HepG2 (cell line): Measurements from ENCODE around the gene DHX34. TPM values are rescaled to one million over a fixed set of nuclear protein-coding genes. Genes with fewer than 3 reads are reported as not detected.

Source experiments
- ATAC-seq: fragments of 200-7000 bp; cut with Tn5 transposase; 3 replicates; pipeline ENCODE4 v1.9.1; 2020; ENCODE audit warnings: mild to moderate bottlenecking, moderate library complexity
- BruUV-seq: library from RNA; stranded (reverse); fragments of 400-500 nt; replicated peaks from 2 replicates; lab custom pipeline; 2021; lab: Mats Ljungman, UMichigan
- CTCF ChIA-PET: fragments of 300-600 bp; formaldehyde crosslinking; extraction: SDS; loops from one replicate; lab custom pipeline; 2021; ENCODE audit warnings: low total read pairs, inconsistent platforms, low intra/inter-chr PET ratio; lab: Yijun Ruan, JAX
- POLR2A ChIA-PET: fragments of 350-600 bp; sonication (Branson Sonifier 250); formaldehyde crosslinking; loops from one replicate; lab custom pipeline; 2020; ENCODE audit warnings: antibody characterized with exemption, inconsistent platforms; lab: Yijun Ruan, JAX
- DNase-seq: peaks from one replicate; pipeline ENCODE4 v3.0.0-alpha.2; 2015; ENCODE audit warnings: low spot score
- FAIRE-seq: peaks from 3 replicates; lab custom pipeline; 2011; peaks lifted over from hg19 to GRCh38; lab: Jason Lieb, UNC
- H2AFZ ChIP-seq: one replicate; pipeline ENCODE4 v1.6.1; 2011; ENCODE audit warnings: low read length, inconsistent platforms
- H3K27ac ChIP-seq: fragments of 300-600 bp; 3 replicates; pipeline ENCODE4 v1.8.0; 2011; ENCODE audit warnings: mixed run types, mild to moderate bottlenecking, mixed read lengths, low read length, inconsistent platforms; ENCODE audit not compliant: insufficient read depth; ENCODE audit errors: extremely low read length
- H3K27me3 ChIP-seq, 2 experiments: fragments of 200-600 bp in 1 of 2; 2 replicates in 1 of 2; 3 replicates in 1 of 2; pipeline versions ENCODE4 v1.6.0 to v1.8.0; 2011; ENCODE audit warnings: low read length in 2 of 2, mild to moderate bottlenecking in 2 of 2, moderate library complexity in 2 of 2, inconsistent platforms in 1 of 2; ENCODE audit not compliant: insufficient read depth in 2 of 2, control insufficient read depth in 1 of 2
- H3K36me3 ChIP-seq, 2 experiments: fragments of 200-600 bp in 1 of 2; replicated peaks in 1 of 2; 2 replicates in 1 of 2; 3 replicates in 1 of 2; pipeline versions ENCODE4 v1.5.1 to v1.8.0; 2011; ENCODE audit warnings: low read length in 2 of 2, inconsistent platforms in 1 of 2; ENCODE audit not compliant: insufficient read depth in 2 of 2, control insufficient read depth in 1 of 2
- H3K4me1 ChIP-seq: 2 replicates; pipeline ENCODE4 v1.5.1; 2012; ENCODE audit warnings: low read length, inconsistent platforms; ENCODE audit not compliant: insufficient read depth
- H3K4me2 ChIP-seq: 2 replicates; pipeline ENCODE4 v1.6.0; 2011; ENCODE audit warnings: low read depth, low read length, inconsistent platforms
- H3K4me3 ChIP-seq, 3 experiments: fragments of 200-600 bp in 1 of 3; sonication (generic), shearing (Covaris generic) in 1 of 3; replicated peaks in 1 of 3; 2 replicates each; pipeline ENCODE4 v1.5.1; 2011 to 2016; ENCODE audit warnings: low read length in 3 of 3, inconsistent platforms in 2 of 3, low read depth in 2 of 3, mild to moderate bottlenecking in 2 of 3, control low read depth in 1 of 3, mixed read lengths in 1 of 3; ENCODE audit not compliant: insufficient read depth in 1 of 3
- H3K79me2 ChIP-seq: one replicate; pipeline ENCODE4 v1.6.1; 2011; ENCODE audit warnings: low read length, inconsistent platforms; ENCODE audit not compliant: insufficient read depth
- H3K9ac ChIP-seq: 2 replicates; pipeline ENCODE4 v1.6.0; 2011; ENCODE audit warnings: mild to moderate bottlenecking, low read depth, low read length, inconsistent platforms; ENCODE audit not compliant: insufficient read depth
- H3K9me3 ChIP-seq: 2 replicates; pipeline ENCODE4 v1.5.1; 2012; ENCODE audit warnings: mild to moderate bottlenecking, low read length
- H4K20me1 ChIP-seq: 2 replicates; pipeline ENCODE4 v1.6.0; 2011; ENCODE audit warnings: inconsistent platforms, mild to moderate bottlenecking, low read length, moderate library complexity; ENCODE audit not compliant: insufficient read depth
- ARNT2 ChIP-seq: sonication (generic); formaldehyde crosslinking; IDR thresholded peaks from 2 replicates; pipeline ENCODE4 v1.8.0; 2022; ENCODE audit warnings: mild to moderate bottlenecking, low read depth, missing genetic modification reagents, moderate library complexity
- ZFAT ChIP-seq: sonication (generic); formaldehyde crosslinking; conservative IDR thresholded peaks from 2 replicates; pipeline ENCODE4 v1.8.1; 2023; ENCODE audit warnings: missing genetic modification reagents, inconsistent platforms
- ZNF17 ChIP-seq: sonication (generic); formaldehyde crosslinking; IDR thresholded peaks from 2 replicates; pipeline ENCODE4 v1.5.0; 2020; ENCODE audit warnings: mild to moderate bottlenecking, missing genetic modification reagents
- WGBS: methylation state at CpG from one replicate; pipeline ENCODE4 v1.1.6; 2017; ENCODE audit warnings: low lambda C conversion rate; 5-methylcytosine and 5-hydroxymethylcytosine counted together
- in situ Hi-C: cut with HindIII; loops from 2 replicates; pipeline ENCODE4 v1.10.0; 2017; ENCODE audit warnings: low pct_unique_long_range_greater_than_20kb; ENCODE audit not compliant: extremely low pct_ligation_motif_present
- intact Hi-C: fragments of 100-400 bp; cut with micrococcal nuclease; formaldehyde crosslinking; loops from one replicate; pipeline ENCODE4 v1.10.0; 2022; ENCODE audit not compliant: unreplicated experiment
- polyA plus RNA-seq, 8 experiments: library from polyadenylated mRNA; depleted of rRNA in 3 of 8; stranded (reverse) in 7 of 8; unstranded in 1 of 8; fragments of >200 nt; fragmentation: Illumina TruSeq in 4 of 8; extraction: Trizol in 4 of 8; gene quantifications; 2 replicates each; pipeline versions ENCODE4 v1.2.1 to v1.2.3, GENCODE V29; 2011 to 2016; ENCODE audit warnings: low read depth in 4 of 8, missing spikeins in 1 of 8, mixed read lengths in 1 of 8; ENCODE audit not compliant: insufficient read depth in 1 of 8
- total RNA-seq, 5 experiments: library from RNA; depleted of rRNA; stranded (reverse); fragments of >200 nt; fragmentation: Illumina TruSeq; extraction: Trizol; gene quantifications; 2 replicates each; pipeline ENCODE4 v1.2.3, GENCODE V29; 2016; ENCODE audit warnings: low read depth in 1 of 5
- TF ChIP-seq, protein P1 (sequence below): sonication (generic); formaldehyde crosslinking; IDR thresholded peaks from 2 replicates; pipeline ENCODE4 v1.5.1; 2020; ENCODE audit warnings: mild to moderate bottlenecking, missing genetic modification reagents, moderate library complexity

The DHX34 gene
- total and polyA plus RNA-seq, 2 of the 13 experiments (the other 11 are each of a cell fraction or from before 2014, with no cell fraction given), result 9.2 to 12.0 TPM

DNA sequence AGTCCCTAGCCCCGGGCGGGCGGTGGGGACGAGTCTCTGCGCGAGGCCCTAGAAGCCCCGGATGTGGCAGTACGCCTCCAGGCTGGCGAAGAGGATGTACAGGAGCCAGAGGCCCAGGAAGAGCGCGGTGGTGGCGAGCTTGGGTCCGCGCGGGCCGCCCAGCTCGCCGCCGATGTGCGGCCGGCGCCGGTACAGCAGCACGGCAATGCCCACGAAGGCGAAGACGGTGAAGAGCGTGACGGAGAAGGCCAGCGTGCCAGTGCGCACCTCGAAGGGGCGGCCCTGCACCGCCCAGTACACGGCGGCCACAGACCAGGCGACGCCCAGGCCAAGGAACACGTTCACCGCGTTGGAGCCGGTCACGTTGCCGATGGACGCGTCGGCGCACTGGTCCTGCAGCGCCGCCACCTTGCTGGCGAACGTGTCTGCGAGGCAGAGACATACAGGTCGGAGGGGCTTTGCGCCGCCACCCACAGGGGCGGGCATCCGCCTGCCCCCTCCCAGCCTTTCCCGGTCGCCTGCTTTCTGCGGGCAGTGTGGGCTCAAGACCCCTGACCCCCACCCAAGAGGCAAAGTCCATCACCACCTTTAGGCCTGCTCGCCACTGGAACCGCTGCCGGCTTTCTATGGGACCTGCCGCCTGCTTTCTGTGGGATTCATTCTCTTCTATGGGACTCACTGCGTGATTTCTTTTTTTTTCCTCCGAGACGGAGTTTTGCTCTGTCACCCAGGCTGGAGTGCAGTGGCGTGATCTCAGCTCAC, 81.1 kb downstream of the DHX34 start (continued):
- no peak for TF ChIP-seq ZFAT (CRISPR knock-in tag)
- no peak for TF ChIP-seq ZNF17 (CRISPR knock-in tag)

DNA sequence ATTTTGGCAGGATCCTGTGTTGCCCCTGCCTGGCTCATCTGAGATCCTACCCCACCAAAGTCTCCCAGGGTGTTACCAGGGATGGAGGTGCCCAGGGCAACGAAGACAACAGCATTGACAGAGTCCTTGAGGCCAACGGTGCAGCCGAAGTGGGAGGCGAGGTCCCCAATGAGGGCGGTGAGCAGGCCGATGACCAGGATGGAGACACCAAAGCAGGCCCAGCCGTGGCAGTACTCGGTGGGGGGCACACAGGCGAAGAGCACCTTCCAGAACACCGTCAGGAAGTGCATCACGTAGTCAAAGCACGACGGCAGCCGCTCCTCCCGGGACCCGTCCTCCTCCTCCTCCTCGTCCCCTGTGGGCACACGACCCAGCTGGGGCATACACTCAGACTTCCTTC, 83.0 kb downstream of the DHX34 start:
- 0 out of 2 replicates have a peak, but pooled peaks cover 2% of the 10 kb centered on the region for H4K20me1 ChIP-seq
- ChIA-PET CTCF (no interaction called here), POLR2A (no interaction called here)
- H3K4me2 ChIP-seq, result no peak overlapping the region
- no peak for ATAC-seq
- H3K27me3 ChIP-seq, result peaks cover 0 to 23% of the 10 kb centered on the region in 2 experiments; a peak in 3 of 5 replicates
- WGBS, result 62% methylated on average over 16 of the region's 18 CpGs
- no peak overlapping the region for H3K9ac ChIP-seq
- H3K79me2 ChIP-seq, result no peaks in the 10 kb centered on the region
- in situ Hi-C loops (no loop called here), intact Hi-C loops (no loop called here)
- peaks cover 29% of the 10 kb centered on the region for H3K4me1 ChIP-seq
- BruUV-seq, result no TSS peak
- no peak for DNase-seq
- H3K36me3 ChIP-seq, result no peaks in the 10 kb centered on the region
- H2AFZ ChIP-seq, result no peak overlapping the region
- H3K9me3 ChIP-seq, result no peaks in the 10 kb centered on the region
- H3K4me3 ChIP-seq, result no peak overlapping the region
- TF ChIP-seq, protein P1, sequence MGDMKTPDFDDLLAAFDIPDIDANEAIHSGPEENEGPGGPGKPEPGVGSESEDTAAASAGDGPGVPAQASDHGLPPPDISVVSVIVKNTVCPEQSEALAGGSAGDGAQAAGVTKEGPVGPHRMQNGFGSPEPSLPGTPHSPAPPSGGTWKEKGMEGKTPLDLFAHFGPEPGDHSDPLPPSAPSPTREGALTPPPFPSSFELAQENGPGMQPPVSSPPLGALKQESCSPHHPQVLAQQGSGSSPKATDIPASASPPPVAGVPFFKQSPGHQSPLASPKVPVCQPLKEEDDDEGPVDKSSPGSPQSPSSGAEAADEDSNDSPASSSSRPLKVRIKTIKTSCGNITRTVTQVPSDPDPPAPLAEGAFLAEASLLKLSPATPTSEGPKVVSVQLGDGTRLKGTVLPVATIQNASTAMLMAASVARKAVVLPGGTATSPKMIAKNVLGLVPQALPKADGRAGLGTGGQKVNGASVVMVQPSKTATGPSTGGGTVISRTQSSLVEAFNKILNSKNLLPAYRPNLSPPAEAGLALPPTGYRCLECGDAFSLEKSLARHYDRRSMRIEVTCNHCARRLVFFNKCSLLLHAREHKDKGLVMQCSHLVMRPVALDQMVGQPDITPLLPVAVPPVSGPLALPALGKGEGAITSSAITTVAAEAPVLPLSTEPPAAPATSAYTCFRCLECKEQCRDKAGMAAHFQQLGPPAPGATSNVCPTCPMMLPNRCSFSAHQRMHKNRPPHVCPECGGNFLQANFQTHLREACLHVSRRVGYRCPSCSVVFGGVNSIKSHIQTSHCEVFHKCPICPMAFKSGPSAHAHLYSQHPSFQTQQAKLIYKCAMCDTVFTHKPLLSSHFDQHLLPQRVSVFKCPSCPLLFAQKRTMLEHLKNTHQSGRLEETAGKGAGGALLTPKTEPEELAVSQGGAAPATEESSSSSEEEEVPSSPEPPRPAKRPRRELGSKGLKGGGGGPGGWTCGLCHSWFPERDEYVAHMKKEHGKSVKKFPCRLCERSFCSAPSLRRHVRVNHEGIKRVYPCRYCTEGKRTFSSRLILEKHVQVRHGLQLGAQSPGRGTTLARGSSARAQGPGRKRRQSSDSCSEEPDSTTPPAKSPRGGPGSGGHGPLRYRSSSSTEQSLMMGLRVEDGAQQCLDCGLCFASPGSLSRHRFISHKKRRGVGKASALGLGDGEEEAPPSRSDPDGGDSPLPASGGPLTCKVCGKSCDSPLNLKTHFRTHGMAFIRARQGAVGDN, result peak; percentile 18; the same call in 1 of the 2 replicates
- TF ChIP-seq ARNT2 (CRISPR knock-in tag), result no peak
- FAIRE-seq, result no peak
- no peak overlapping the region for H3K27ac ChIP-seq

Other genes starting within 250 kb of the DHX34 start
- gene ZC3H4, start 235.5 kb upstream of the DHX34 start, total RNA-seq (2016; rRNA removed; fragmentation: Illumina TruSeq; extraction: Trizol), result 10.7 and 11.2 TPM in 2 replicates
- 1.8 and 2.7 TPM in 2 replicates for gene ZC3H4, start 235.5 kb upstream of the DHX34 start, polyA plus RNA-seq (2011; rRNA removed)
- gene SAE1, start 218.5 kb upstream of the DHX34 start, total RNA-seq (2016; rRNA removed; fragmentation: Illumina TruSeq; extraction: Trizol), result 197 and 250 TPM in 2 replicates
- 73.2 and 87.6 TPM in 2 replicates for gene SAE1, start 218.5 kb upstream of the DHX34 start, polyA plus RNA-seq (2011; rRNA removed)
- gene BBC3, start 118.1 kb upstream of the DHX34 start, total RNA-seq (2016; rRNA removed; fragmentation: Illumina TruSeq; extraction: Trizol), result 5.8 and 8.8 TPM in 2 replicates
- 6.1 and 11.1 TPM in 2 replicates for gene BBC3, start 118.1 kb upstream of the DHX34 start, polyA plus RNA-seq (2011; rRNA removed)
- 5.9 and 6.3 TPM in 2 replicates for gene CCDC9, start 92.8 kb upstream of the DHX34 start, total RNA-seq (2016; rRNA removed; fragmentation: Illumina TruSeq; extraction: Trizol)
- gene CCDC9, start 92.8 kb upstream of the DHX34 start, polyA plus RNA-seq (2011; rRNA removed), result 2.9 and 3.0 TPM in 2 replicates
- 1.00 and 1.9 TPM in 2 replicates for gene INAFM1, start 74.4 kb upstream of the DHX34 start, total RNA-seq (2016; rRNA removed; fragmentation: Illumina TruSeq; extraction: Trizol)
- 0.88 and 1.3 TPM in 2 replicates for gene INAFM1, start 74.4 kb upstream of the DHX34 start, polyA plus RNA-seq (2011; rRNA removed)
- gene C5AR1, start 39.5 kb upstream of the DHX34 start, total RNA-seq (2016; rRNA removed; fragmentation: Illumina TruSeq; extraction: Trizol), result 0.07 TPM in 1 of 2 replicates, not detected in the other
- 1.6 and 3.9 TPM in 2 replicates for gene C5AR1, start 39.5 kb upstream of the DHX34 start, polyA plus RNA-seq (2011; rRNA removed)
- gene C5AR2, start 17.1 kb upstream of the DHX34 start, total RNA-seq (2016; rRNA removed; fragmentation: Illumina TruSeq; extraction: Trizol), result 0.09 TPM in 1 of 2 replicates, not detected in the other
- 0.24 and 0.26 TPM in 2 replicates for gene C5AR2, start 17.1 kb upstream of the DHX34 start, polyA plus RNA-seq (2011; rRNA removed)
- gene MEIS3, start 70.2 kb downstream of the DHX34 start, total RNA-seq (2016; rRNA removed; fragmentation: Illumina TruSeq; extraction: Trizol), result 0.09 and 1.2 TPM in 2 replicates
- gene MEIS3, start 70.2 kb downstream of the DHX34 start, polyA plus RNA-seq (2011; rRNA removed), result 0.70 and 0.94 TPM in 2 replicates
- 0.02 TPM in 1 of 2 replicates, not detected in the other for gene SLC8A2, start 122.6 kb downstream of the DHX34 start, total RNA-seq (2016; rRNA removed; fragmentation: Illumina TruSeq; extraction: Trizol)
- 0.09 TPM in 1 of 2 replicates, not detected in the other for gene SLC8A2, start 122.6 kb downstream of the DHX34 start, polyA plus RNA-seq (2011; rRNA removed)
- 8.4 and 9.1 TPM in 2 replicates for gene KPTN, start 134.9 kb downstream of the DHX34 start, total RNA-seq (2016; rRNA removed; fragmentation: Illumina TruSeq; extraction: Trizol)
- 13.3 and 17.6 TPM in 2 replicates for gene KPTN, start 134.9 kb downstream of the DHX34 start, polyA plus RNA-seq (2011; rRNA removed)
- 32.6 and 36.5 TPM in 2 replicates for gene NAPA, start 165.7 kb downstream of the DHX34 start, total RNA-seq (2016; rRNA removed; fragmentation: Illumina TruSeq; extraction: Trizol)
- gene NAPA, start 165.7 kb downstream of the DHX34 start, polyA plus RNA-seq (2011; rRNA removed), result 65.9 and 74.4 TPM in 2 replicates
- 0.04 TPM in 1 of 2 replicates, not detected in the other for gene ZNF541, start 223.8 kb downstream of the DHX34 start, total RNA-seq (2016; rRNA removed; fragmentation: Illumina TruSeq; extraction: Trizol)
- gene ZNF541, start 223.8 kb downstream of the DHX34 start, polyA plus RNA-seq (2011; rRNA removed), result 0.03 and 0.08 TPM in 2 replicates